GM21737 (cell line): ENCODE measurements around the gene DYNC1I1.

Experiments used
- ATAC-seq: cut with Tn5 transposase; IDR thresholded peaks from one replicate; pipeline ENCODE4 v1.9.1; 2021; ENCODE audit warnings: mild to moderate bottlenecking, moderate library complexity; ENCODE audit not compliant: unreplicated experiment

Gene DYNC1I1

DNA sequence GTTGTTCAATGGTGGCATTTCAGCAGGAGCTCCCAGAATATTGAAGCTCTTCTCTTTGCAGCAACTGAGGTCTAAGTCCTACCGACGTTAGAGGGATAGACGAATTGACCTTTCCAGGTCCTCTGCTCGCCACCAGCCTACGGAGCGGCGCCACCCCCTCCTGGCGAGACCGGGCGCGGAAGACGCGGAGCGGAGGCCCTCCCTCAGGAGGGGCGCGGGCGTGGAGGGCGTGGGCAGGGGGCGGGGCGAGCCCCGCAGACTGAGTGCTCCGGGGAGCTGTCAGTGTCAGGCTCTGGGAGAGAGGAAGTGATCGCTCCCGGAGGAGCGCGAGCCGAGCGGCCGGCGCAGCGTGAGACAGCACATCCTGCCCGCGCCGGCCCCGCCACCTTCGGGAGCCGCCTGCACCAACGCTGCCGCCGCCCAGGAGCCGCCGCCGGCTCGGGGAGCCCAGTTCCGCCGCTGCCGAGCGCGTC, at the start of gene DYNC1I1:
Gene DYNC1I1, plus strand, starts transcription at position 257 of the 473 bp plus-strand sequence. CDS start 32,176 bp downstream, outside the sequence.
- ATAC-seq: peak; percentile 93

GRCh38 chr7:95723583-95724180, 48.7 kb upstream of the DYNC1I1 start:
- no peak for ATAC-seq

- no peak for ATAC-seq
Observed at GRCh38 chr7:95725205-95725604, 47.1 kb upstream of the DYNC1I1 start.

DNA sequence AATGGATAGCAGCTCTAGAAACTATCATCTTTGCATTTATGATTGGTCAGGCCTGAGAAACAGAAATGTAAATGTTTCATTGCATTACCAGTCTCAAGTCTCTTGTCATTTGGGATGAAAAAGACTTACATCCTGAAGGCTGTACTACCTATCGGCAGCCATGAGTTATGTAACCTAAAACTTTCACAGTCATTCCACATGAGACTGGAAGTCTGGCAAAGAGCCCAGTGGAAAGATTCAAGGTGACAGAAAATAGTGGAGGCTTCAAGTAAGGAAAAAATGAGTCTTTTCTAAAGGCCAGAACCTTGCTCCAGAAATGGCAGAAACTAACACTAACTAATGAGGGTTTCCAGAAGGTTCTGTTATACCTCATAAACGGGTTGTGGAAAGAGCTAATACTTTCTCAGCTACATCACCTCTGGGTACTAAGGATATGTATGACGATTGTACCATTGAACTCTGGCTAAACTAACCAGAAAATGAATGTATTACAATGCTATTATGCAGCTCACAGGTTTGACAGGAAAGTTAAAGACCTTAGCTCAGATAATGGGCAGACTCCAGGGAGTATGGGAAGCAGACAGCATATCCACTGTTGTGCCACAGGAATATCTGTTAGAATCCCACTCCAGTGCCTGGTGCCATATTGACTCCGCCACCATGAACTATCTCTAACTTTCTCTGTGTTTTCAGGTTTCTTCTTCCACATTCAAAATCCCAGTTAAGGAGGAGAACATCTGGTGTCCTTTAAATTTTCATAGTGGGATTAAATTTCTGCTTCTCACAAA, 41.7 kb upstream of the DYNC1I1 start:
- ATAC-seq: no peak

DNA sequence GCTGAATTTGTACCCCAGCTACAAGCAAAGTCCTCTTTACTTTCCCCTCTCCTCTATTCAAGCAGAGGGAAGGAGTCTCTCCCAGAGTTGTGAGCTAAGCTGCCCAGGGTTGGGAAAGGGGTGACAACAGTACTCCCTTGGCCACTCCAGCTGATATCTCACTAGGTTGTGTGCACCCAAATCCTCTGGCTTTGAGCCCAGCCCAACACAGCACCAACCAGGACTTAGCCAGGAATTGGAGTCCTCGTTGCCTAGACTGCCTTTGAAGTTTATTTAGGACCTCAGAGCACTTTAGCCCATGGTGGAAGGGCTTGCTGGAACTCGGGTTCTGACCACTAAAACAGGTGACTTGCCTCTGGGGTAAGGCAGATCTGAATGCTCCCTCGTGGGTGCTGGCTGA, 35.7 kb upstream of the DYNC1I1 start:
- no peak for ATAC-seq

DNA sequence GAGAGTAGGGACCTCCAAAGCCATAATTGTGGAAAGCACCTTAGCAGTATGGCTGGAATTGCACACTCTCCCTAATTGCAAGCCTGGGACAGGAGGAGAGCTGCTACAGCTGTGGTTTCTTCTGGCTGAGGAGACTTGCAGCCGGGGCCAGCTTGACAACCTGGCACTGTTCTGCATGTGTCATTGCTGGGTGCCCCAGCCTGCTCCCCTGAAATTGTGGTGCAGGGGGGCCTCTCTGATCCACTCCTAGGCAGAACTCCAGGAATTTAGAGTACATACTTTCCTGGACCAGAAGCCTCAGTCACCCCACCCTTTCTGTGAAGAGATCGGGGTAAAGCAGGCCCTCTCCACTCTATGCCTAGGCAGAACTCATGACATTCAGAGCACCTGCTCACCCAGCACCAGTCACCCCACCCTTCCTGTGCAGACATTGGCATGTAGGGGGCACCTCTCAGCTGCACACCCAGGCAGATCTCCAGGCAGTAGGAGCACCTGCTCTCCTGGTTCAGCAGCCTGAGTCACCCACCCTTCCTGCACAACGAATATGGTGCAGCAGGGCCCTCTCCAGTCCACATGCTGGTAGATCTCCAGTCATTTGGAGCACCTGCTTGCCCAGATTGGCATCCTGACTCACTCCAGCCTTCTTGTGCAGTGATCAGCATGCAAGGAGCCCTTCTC, 34.4 kb upstream of the DYNC1I1 start:
- ATAC-seq: no peak

- no peak for ATAC-seq
Observed at GRCh38 chr7:95749044-95749443, 23.3 kb upstream of the DYNC1I1 start.

DNA sequence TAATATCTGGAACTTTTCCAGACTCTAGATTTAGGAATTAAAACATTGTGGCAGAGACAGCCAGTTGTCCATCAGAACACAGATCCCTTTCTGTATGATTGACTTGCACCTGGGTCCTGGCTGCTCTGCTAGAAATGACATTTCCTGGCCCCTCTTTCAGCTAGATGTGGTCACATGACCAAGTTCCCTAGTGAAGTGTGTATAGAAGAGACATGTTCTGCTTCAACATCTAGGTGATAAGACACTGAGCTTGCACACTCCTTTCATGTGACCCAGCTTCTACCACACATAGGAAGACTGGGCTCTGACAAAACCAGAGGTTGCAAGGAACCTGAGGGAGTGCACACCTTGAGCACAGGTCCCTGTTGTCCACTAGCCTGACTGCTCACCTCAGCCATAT, 22.8 kb upstream of the DYNC1I1 start:
- ATAC-seq: no peak

DNA sequence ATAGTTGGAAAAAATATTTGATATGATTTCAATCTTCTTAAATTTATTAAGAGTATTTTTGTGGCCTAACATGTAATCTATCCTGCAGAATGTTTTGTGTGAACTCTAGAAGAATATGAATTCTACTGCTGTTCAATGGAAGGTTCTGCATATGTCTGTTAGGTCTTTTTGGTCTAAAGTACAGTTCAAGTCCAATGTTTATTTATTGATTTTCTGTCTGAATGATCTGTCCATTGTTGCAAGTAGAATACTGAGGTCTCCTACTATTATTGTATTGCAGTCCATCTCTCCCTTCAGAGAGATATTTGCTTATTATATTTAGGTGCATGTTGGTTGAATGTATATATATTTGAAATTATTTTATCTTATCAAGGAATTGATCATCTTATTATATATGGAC, 18.9 kb upstream of the DYNC1I1 start:
- ATAC-seq: no peak

GRCh38 chr7:95755277-95755934, 16.9 kb upstream of the DYNC1I1 start:
- no peak for ATAC-seq

DNA sequence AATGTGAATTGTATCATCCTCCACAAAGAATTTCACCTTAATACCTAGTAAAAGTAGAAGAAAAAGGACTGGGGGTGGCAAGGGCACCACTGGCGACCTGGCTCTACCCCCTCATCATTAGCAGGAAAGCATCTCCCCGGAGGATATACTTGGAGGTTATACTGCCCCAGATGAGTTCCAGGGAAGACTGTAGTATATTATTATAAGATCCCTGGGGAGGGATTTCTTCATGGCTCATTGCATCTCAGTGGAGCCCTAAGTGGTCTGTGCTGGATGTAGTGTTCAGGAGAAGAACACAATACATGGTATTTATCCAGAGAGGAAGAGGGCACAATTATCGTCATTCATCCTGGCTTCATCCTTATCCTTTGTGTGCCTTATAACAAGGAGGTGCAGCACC, 14.2 kb upstream of the DYNC1I1 start:
- no peak for ATAC-seq

DNA sequence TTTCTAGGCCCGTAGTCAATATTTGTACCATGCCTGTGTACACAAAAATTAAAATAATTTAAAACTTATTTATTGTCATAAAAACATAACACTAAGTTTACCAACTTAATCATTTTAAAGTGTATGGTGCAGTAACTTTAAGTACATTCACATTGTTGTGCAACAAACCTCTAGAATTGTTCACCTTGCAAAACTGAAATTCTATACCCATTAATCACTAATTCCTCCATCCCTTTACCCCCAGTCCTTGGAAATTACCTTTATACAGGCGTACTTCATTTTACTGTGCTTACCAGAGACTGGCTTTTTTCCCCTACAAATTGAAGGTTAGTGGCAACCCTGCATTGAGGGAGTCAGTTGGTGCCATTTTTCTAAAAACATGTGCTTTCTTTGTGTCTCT, 6.3 kb upstream of the DYNC1I1 start:
- no peak for ATAC-seq

GRCh38 chr7:95766657-95767056, 5.7 kb upstream of the DYNC1I1 start:
- ATAC-seq: no peak

DNA sequence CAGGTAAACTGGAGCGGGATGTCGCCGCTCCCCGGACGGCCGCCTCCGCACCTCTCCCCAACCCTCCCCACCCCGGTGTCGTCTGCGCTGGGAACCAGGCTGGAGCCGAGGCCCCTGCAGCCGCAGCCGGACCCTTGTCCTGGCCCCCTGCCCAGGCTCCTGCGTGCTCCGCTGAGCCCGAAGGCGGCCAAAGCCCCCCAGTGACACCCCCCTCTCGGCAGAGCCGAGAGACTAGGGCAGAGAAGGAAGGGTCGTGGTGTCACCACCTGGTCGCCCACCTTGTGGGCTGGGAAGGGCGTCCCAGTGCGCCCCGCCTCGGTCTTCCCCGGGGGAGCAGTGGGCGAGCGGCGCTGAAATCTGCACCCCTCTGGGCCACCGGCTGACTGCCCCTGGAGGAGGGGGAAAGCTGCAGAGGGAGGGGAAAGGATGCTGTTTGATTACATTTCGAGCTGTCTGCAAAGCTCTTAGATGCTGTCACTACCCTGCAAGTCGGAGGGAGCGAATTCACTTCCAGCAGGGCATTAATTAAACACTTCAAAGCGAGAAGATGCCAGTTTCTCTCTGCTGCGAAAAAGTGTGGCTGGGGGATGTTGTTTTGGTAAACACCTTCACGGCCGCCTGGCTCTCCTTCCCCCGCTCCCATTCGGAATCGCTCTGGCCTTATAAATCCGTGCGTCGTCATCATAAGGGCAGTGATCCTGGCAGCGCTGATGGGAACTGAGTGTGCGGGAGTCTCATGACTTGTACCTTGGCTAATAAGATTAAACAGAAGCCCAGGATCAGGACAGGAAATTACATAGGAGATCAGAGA, 622 bp downstream of the DYNC1I1 start:
- ATAC-seq: no peak

DNA sequence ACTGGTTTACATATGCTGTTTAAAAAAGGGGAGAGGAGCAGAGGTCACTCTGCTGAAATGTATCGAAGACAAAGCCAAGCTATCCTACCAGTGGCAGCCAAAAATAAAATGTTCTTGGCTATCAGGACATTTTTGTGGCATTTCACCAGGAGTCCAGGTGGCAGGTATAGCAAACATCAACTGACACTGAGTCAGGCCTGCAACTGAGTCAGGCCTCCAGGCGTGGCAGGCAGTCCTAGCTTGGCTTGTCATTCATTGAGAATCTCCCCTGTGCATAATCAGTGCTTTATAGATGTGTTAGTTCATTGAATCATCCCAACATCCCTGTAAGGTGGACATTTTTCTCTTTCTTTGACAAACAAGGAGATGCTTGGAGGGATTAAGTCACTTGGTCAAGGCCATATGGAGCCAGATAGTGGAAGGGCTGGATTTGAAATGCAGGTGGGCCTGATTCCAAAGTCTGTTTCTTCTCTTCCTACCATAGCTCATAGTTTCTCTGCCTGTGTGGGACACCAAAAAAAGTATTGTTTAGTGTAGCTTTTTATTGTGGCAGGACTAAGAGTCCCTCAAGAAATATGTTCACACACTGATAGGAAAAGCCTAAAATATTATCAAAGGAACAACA, 4.3 kb downstream of the DYNC1I1 start:
- no peak for ATAC-seq

GRCh38 chr7:95777269-95777668, 4.9 kb downstream of the DYNC1I1 start:
- ATAC-seq: no peak

GRCh38 chr7:95780665-95781064, 8.3 kb downstream of the DYNC1I1 start:
- no peak for ATAC-seq

DNA sequence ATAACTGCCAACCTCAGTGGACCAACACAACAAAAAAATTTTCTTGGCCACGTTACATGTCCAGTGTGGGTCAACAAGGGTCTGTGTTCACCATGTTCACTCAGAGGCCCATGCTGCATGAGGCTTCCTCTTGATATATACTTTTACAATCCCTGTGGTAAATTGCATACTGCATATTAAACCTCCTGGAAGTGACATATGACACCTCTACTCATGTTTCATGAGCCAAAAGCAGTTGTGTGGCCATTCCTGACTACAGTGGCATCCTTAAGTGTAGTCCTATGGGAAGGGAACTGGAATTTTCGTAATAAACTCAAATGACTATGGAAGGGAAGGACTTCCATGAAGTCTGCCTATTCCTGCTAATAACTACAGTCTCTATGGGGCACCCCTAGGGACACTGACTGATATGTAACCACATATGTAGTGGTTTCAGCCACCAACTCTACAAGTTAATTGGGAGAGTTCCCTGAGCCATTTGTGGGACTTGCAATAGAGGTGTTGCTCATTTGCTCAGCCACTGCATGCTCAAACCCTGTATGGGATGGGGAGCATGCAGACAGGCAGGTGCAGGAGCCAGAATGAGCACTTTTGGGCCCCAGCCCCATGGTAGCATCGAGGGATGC, 9.7 kb downstream of the DYNC1I1 start:
- no peak for ATAC-seq

DNA sequence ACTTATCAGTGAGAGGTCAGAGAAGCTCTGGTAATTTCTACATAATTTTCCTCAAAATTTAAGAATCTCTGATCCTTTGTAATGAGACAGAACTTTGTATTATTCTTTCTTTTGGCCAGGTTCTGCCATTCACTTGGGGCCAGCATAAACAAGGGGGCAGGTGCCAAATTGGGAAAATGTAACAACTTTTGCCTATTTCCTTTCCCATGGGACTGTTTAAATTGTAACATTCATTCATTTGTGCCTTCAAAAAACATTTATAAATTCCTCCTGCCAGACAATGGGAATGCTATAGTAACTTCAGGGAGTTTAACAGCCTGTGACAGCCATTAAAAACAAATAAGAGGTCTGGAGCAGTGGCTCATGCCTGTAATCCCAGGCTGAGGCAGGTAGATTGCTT, 12.4 kb downstream of the DYNC1I1 start:
- no peak for ATAC-seq

DNA sequence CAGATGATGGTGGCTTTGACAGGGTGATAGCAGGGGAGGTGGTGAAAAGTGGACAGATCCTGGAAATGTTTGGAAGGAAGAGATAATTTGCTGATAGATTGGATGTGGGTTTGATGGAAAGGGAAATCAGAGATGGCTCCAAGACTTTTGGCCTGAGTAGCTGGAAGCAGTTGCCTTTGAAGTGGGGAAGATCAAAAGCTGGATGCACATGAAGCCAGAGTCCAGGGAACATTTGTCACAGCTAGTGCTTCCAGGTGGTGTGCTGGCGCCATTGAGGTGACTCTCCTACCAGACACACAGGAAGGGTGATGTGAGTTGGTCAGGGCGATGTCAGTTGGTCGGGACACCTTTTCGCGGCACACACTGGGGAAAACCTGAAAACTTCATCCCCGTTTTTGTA, 15.9 kb downstream of the DYNC1I1 start:
- no peak for ATAC-seq
